Measurements from ENCODE around the gene ZBP1. TPM values are rescaled to one million over a fixed set of nuclear protein-coding genes. Genes with fewer than 3 reads are reported as not detected.

The ZBP1 gene
- total RNA-seq, 1 experiment from 2014 or later = not detected

DNA sequence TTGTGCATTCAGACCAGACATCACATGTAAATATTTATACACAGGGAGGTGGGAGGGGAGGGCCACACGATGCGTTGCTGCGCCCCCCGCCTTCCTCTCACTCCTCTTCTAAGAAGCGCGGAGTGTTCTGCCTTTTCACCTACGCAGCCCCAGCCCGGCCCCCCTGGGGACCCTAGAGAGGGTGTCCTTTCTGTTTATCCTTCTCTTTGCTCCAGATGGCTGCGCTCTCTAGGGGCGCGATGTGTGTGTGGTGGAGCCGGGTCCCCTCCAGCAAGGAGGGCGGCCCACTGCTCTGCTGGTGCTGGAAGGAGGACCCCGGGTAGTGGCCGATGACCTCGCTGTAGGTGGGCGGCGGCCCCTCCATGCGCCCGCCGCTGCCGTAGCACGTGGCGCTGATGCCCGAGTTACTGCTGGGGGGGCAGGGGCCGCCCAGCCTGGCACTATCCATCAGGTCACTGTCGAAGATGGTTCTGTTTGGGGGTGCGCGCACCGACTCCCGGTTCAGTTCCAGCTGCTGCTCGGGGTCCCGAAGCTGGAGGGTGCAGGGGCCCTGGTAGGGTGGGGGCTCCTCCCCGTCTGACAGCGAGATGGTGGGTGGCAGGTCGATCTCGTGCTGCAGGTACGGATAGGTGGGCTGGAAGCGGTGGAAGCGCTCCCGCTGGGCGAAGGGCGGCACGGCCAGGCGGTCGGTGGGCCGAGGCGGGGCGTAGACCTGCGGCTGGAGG is 31.8 kb upstream of the ZBP1 start:
- RAD21 ChIA-PET (ENCODE audit: low non-redundant PET in 1 of 2, low total read pairs in 2 of 2, uncharacterized antibody in 2 of 2, unreplicated experiment in 2 of 2) = no interaction called here
- BruUV-seq (replicated peaks) = no TSS peak
- Histone ChIP-seq H3K27ac (ENCODE audit: low read depth, low read length) (no peak overlapping the region), H3K79me2 (ENCODE audit: insufficient read depth, low read length) (no peaks in the 10 kb centered on the region), H3K4me3 (replicated peaks in 1 of 2; ENCODE audit: low read depth in 1 of 2, low read length in 2 of 2) (no peak overlapping the region), H3K36me3 (ENCODE audit: control insufficient read depth in 1 of 2, insufficient read depth in 2 of 2, low read length in 2 of 2) (no peaks in the 10 kb centered on the region), H3K4me2 (ENCODE audit: low read length) (no peak overlapping the region), H2AFZ (ENCODE audit: low read depth, low read length, poor library complexity, severe bottlenecking) (no peak overlapping the region), H3K9ac (ENCODE audit: low read length) (no peak overlapping the region), H3K4me1 (ENCODE audit: control insufficient read depth in 1 of 2, insufficient read depth in 2 of 2, low read length in 2 of 2) (no peaks in the 10 kb centered on the region), H3K27me3 (ENCODE audit: insufficient read depth, low read length) (peaks cover 29% of the 10 kb centered on the region), H3K9me2 (ENCODE audit: insufficient read depth) (no peaks in the 10 kb centered on the region), H3K9me3 (ENCODE audit: control insufficient read depth in 1 of 2, insufficient read depth in 1 of 2, low read depth in 1 of 2, low read length in 2 of 2) (no peaks in the 10 kb centered on the region), H4K20me1 (ENCODE audit: insufficient read depth) (no peaks in the 10 kb centered on the region)
- DNase-seq (ENCODE audit: low read depth, low spot score) (no peak), ATAC-seq (no peak)
- POLR2A ChIA-PET = interaction anchor here (0.6 kb wide), 1 partner anchor 43 kb away, joined by 3 read pairs; no protein-coding TSS in a partner anchor
- intact Hi-C loops (cut with micrococcal nuclease) = loop anchor here (5.0 kb wide), 1 partner anchor 375 kb away; no protein-coding TSS in a partner anchor
- TF ChIP-seq SP1 (IDR thresholded peaks at IDR 0.05; ENCODE audit: low read depth) (no peak), EZH2phosphoT487 (IDR thresholded peaks at IDR 0.05; ENCODE audit: borderline replicate concordance) (no peak), SRF (IDR thresholded peaks at IDR 0.05; ENCODE audit: low read depth) (no peak), TCF7L2 (IDR thresholded peaks at IDR 0.05; ENCODE audit: borderline replicate concordance, extremely low read depth, insufficient read depth, insufficient read length) (no peak), JUND (IDR thresholded peaks at IDR 0.05) (no peak), SIN3A (IDR thresholded peaks at IDR 0.05; ENCODE audit: low read depth) (no peak), EZH2 (IDR thresholded peaks at IDR 0.05) (no peak)
- TF ChIP-seq, protein P1, sequence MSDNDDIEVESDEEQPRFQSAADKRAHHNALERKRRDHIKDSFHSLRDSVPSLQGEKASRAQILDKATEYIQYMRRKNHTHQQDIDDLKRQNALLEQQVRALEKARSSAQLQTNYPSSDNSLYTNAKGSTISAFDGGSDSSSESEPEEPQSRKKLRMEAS (IDR thresholded peaks at IDR 0.05) = no peak
- TF ChIP-seq, protein P2, sequence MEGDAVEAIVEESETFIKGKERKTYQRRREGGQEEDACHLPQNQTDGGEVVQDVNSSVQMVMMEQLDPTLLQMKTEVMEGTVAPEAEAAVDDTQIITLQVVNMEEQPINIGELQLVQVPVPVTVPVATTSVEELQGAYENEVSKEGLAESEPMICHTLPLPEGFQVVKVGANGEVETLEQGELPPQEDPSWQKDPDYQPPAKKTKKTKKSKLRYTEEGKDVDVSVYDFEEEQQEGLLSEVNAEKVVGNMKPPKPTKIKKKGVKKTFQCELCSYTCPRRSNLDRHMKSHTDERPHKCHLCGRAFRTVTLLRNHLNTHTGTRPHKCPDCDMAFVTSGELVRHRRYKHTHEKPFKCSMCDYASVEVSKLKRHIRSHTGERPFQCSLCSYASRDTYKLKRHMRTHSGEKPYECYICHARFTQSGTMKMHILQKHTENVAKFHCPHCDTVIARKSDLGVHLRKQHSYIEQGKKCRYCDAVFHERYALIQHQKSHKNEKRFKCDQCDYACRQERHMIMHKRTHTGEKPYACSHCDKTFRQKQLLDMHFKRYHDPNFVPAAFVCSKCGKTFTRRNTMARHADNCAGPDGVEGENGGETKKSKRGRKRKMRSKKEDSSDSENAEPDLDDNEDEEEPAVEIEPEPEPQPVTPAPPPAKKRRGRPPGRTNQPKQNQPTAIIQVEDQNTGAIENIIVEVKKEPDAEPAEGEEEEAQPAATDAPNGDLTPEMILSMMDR (IDR thresholded peaks at IDR 0.05 in 2 of 3, conservative IDR thresholded peaks at IDR 0.05 in 1 of 3; ENCODE audit: borderline replicate concordance in 1 of 3, insufficient read depth in 1 of 3, low read depth in 2 of 3, low read length in 2 of 3) = no peak
- TF ChIP-seq, protein P3, sequence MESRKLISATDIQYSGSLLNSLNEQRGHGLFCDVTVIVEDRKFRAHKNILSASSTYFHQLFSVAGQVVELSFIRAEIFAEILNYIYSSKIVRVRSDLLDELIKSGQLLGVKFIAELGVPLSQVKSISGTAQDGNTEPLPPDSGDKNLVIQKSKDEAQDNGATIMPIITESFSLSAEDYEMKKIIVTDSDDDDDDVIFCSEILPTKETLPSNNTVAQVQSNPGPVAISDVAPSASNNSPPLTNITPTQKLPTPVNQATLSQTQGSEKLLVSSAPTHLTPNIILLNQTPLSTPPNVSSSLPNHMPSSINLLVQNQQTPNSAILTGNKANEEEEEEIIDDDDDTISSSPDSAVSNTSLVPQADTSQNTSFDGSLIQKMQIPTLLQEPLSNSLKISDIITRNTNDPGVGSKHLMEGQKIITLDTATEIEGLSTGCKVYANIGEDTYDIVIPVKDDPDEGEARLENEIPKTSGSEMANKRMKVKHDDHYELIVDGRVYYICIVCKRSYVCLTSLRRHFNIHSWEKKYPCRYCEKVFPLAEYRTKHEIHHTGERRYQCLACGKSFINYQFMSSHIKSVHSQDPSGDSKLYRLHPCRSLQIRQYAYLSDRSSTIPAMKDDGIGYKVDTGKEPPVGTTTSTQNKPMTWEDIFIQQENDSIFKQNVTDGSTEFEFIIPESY (IDR thresholded peaks at IDR 0.05; ENCODE audit: extremely low read depth, insufficient replicate concordance, low read length) = no peak
- CTCF ChIA-PET = no interaction called here

Data from HCT116 (cell line).